ENCODE measurements around the gene CIAO2A.

Gene CIAO2A, protein sequence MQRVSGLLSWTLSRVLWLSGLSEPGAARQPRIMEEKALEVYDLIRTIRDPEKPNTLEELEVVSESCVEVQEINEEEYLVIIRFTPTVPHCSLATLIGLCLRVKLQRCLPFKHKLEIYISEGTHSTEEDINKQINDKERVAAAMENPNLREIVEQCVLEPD

GRCh38 chr15:64093627-64094417, at the start of gene CIAO2A:
CIAO2A (minus strand) TSS chr15:64093838; CDS start chr15:64093768, 70 bp downstream.
- DNase-seq (ENCODE audit: low read depth) = peak; percentile 94
- no peak for TF ChIP-seq CTCF (conservative IDR thresholded peaks at IDR 0.05; ENCODE audit: low read depth, low read length)
- peak within 1 kb of the TSS; percentile 93 for H3K4me3 ChIP-seq (ENCODE audit: low read length)

GRCh38 chr15:64143276-64143675, 49.6 kb upstream of the CIAO2A start:
- DNase-seq (ENCODE audit: low read depth) = no peak
- no peak for TF ChIP-seq CTCF (conservative IDR thresholded peaks at IDR 0.05; ENCODE audit: low read depth, low read length)

DNA sequence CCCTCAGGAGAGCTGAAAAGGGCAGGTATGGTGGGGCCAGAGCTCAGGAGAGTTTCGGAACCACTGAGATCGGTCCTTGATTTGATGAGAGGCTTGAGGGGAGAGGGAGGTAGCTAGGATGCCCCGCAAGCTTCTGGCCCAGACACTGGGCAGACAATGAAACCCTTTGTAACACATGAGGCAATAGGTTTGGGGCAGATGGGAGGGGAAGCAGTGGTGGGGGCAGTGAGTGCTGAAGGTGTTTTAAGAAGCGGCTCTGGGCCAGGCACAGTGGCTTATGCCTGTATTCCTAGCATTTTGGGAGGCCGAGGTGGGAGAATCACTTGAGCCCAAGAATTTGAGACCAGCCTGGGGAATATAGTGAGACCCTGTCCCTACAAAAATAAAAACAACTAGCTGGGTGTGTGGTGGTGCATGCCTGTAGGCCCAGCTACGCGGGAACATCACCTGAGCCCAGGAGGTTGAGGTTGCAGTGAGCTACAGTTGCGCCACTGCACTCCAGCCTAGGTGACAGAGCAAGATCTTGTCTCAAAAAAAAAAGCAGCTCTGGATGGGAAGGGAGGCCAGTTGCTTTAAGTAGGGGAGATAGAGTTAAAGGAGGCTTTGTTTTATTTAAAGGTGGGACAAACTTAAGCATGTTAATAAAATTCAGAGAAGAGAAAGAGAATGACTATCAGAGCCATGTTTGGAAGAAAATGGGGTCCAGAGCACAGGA, 48.3 kb upstream of the CIAO2A start:
- no peak for DNase-seq (ENCODE audit: low read depth)
- no peak for TF ChIP-seq CTCF (conservative IDR thresholded peaks at IDR 0.05; ENCODE audit: low read depth, low read length)
- H3K4me3 ChIP-seq (ENCODE audit: low read length) = no peak overlapping the region

More at GRCh38 chr15:64143276-64143675, 49.6 kb upstream of the CIAO2A start:
- no peak overlapping the region for H3K4me3 ChIP-seq (ENCODE audit: low read length)

- H3K4me3 ChIP-seq (ENCODE audit: low read length) = no peak overlapping the region
- TF ChIP-seq CTCF (conservative IDR thresholded peaks at IDR 0.05; ENCODE audit: low read depth, low read length) = no peak
Observed at GRCh38 chr15:64138331-64138941, 44.8 kb upstream of the CIAO2A start.

GRCh38 chr15:64137226-64137833, 43.7 kb upstream of the CIAO2A start:
- DNase-seq (ENCODE audit: low read depth) = no peak
- no peak overlapping the region for H3K4me3 ChIP-seq (ENCODE audit: low read length)
- no peak for TF ChIP-seq CTCF (conservative IDR thresholded peaks at IDR 0.05; ENCODE audit: low read depth, low read length)

More at GRCh38 chr15:64138331-64138941, 44.8 kb upstream of the CIAO2A start:
- DNase-seq (ENCODE audit: low read depth) = no peak

DNA sequence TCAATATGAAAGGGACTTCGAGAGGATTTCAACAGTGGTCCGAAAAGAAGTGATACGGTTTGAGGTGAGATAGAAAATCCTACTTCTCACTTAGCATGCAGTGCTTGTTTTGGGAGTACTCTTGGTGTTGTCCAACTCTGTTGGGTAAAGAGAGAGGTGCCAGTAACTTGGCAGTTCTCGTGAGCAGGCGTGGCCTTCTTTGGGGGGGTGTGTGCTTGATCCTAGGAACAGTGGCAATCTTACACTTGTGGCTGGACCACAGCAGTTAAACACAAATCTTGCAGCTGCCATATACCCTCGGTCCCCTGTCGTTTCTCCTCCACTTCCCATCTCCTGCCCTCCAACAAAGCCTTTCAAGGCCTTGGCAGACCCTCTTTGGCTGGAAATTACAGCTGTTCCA, 42.7 kb upstream of the CIAO2A start:
- TF ChIP-seq CTCF (conservative IDR thresholded peaks at IDR 0.05; ENCODE audit: low read depth, low read length) = no peak
- DNase-seq (ENCODE audit: low read depth) = no peak
- H3K4me3 ChIP-seq (ENCODE audit: low read length) = no peak overlapping the region

Measured in retinal pigment epithelial cell (primary cell).